GM19023 (cell line): ENCODE results near the gene SCO1.
"Not testable (repeated sequence)": the region's sequence is repeated elsewhere in the genome, so short reads cannot be mapped to it uniquely, and the experiment has no call there.

Experiments
- ATAC-seq: cut with Tn5 transposase; IDR thresholded peaks from one replicate; pipeline ENCODE4 v1.9.1; 2021; ENCODE audit warnings: mild to moderate bottlenecking, moderate library complexity; ENCODE audit not compliant: unreplicated experiment

SCO1 gene

DNA sequence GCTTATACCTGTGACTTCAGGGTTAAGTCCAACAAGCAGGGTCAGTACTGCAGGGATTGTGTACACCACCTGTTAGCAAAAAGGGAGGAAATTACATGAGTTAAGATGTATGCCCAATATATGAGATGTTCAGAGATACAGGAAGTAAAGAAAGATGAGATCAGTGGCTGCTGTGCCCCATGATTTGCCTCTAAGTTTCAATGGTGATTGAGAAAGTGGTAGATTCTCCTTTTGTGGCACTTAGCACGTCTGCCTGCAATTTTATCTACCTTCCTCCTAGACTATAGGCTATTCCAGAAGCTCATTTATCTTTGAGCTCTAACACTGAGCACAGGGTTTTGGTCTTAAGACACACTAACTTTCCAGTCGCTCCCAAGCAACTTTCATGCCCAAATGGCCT is 28.9 kb upstream of the SCO1 start:
- no peak for ATAC-seq

DNA sequence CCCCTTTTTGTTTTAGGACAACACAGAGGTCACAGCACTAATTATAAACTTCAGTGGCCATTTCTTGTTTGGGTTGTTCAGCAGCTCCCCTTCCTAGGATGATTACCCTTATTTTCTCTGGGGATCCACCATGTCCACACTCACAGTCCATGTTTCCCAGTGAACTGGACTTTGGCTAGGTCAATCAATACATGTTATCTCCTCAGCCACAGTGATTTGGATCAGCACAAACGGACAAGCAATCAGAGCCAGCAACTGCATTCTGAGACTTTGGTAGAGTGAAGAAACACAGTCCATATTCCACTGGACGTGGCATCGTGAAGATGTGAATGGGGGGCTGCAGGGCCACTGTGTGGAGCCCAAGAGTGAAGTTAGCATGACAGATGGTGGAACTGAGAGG is 27.9 kb upstream of the SCO1 start:
- no peak for ATAC-seq

DNA sequence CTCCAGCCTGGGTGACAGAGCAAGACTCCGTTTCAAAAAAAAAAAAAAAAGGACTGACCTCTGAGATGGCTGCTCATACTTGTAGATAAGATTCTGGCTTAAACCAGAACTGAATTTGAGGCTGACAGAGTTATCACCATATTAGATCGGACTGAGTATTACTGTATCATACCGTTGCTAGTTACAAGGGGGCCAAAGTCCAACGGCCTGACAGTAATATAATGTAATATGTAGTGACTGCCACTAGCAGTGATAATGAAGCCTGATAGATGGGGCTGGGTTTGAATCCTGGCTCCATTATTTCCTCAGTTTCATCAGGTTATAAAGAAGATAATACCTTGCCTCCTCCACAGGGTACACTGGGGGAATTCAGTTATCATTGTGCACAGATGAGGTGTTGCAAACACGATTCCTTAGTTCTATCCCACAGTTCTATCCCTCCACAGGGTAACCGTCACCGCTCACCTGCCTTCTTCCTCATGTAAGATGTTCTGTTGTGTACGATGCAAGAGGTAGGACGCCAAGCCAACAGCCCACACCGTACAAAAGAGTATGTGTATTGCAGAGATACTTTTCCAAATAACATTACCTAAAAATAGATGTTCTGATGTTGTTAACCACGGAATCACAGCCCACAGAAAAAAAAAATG is 27.3 kb upstream of the SCO1 start:
- no peak for ATAC-seq

DNA sequence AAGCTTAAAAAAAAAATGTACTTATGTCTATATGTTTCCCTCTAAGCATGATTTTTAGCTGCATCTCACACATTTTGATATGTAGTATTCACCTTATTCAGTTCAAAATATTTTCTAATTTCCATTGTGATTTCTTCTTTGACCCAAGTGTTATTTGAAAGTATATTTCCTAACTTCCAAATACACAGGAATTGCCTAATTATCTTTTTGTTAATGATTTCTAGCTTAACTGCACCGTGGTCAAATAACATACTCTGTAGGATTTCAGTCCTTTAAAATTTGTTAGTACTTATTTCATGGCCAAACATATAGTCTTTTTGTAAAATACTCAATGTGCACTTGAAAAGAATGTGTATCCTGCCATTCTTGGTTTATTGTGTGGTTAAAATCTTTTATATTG is 21.2 kb upstream of the SCO1 start:
- no peak for ATAC-seq

DNA sequence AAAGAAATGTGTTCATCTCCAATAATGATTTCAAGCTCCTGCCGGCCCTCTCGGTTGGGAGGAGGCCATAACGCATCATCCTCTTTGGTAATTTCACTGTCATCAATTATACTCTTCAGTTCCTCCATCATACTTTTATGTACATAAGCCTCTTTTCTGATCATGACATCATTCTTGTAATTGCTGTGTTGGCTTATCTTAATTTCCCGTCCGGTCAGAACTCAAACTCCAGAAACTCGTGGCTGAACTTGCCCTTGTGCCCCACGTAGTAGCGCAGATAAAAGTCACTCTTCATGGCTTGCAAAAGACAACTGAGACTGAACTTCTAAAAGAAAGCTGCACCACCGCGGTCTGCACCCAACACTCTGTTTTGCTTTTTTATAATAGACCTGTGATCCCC is 18.9 kb upstream of the SCO1 start:
- no peak for ATAC-seq

DNA sequence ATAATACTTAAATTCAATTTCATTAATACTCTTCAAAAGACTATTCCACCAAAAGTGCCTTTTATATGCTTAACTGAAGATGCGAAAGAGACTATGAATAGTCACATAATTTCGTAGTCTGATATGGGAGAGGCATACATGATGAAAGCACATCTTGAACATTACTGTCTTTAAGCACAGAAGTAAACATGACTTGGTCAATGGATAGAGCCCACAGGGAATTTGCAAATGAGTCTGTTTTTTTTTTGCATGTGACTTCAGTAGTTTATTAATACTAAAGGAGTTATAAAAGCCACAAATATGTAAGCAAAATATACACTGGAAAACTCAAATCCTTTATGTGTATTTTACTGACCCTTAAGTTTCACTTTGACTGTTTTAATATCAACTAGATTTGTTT is 16.0 kb upstream of the SCO1 start:
- ATAC-seq = no peak

DNA sequence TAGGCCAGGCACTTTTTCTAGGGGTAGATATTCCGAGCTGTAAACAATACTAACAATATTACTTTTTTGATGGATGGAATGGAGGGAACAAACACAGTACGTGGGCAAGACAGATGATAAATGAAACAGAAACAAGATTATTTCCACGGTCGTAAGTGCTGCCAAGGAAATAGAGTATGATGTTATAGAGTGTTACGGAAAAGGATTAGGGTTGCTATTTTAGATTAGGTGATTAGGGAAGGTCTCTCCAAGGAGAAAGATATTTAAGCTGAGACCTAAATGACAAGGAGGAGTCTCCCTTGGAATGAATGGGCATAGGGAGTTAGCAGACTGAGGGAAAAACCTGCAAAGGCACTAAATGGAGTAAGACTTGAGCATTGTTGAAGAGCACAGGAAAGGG is 8.4 kb upstream of the SCO1 start:
- ATAC-seq = no peak

DNA sequence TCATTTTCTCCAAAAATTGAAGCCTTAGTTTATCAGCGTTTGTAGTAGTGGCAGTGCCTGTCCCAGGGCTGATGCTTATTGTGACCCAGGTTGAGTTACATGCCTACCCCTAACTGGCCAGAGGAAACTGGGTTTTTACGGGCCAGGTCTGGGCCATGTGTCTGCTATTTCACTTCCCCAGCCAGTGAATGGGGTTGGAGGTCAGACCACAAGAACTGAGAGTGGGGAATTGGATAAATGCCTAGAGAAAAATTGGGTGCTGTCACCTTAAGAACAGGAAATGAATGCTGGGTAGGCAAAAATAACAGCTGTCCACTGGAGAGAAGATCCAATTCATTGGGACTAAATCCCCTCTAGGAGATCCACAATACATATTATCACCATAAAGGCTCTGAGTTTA is 5.2 kb upstream of the SCO1 start:
- ATAC-seq = no peak

DNA sequence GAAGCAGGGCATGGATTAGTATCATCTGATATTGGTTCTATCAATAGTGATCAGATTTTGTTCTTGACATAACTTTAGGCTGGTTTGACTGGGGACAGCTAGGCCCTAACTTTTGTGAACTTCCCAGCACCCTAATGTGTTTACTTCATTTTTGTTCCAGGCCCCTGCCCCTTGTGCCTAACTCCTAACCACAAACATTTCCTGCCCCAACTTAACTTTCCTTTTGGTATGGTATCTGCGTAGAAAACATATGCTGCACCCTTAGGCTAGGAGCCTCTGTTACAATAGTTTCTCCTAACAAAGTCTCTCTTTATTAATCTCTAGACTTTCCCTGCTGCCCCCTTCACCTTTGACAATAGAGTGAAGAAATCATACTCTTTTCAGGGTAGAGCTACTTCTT is 2.5 kb upstream of the SCO1 start:
- no peak for ATAC-seq

DNA sequence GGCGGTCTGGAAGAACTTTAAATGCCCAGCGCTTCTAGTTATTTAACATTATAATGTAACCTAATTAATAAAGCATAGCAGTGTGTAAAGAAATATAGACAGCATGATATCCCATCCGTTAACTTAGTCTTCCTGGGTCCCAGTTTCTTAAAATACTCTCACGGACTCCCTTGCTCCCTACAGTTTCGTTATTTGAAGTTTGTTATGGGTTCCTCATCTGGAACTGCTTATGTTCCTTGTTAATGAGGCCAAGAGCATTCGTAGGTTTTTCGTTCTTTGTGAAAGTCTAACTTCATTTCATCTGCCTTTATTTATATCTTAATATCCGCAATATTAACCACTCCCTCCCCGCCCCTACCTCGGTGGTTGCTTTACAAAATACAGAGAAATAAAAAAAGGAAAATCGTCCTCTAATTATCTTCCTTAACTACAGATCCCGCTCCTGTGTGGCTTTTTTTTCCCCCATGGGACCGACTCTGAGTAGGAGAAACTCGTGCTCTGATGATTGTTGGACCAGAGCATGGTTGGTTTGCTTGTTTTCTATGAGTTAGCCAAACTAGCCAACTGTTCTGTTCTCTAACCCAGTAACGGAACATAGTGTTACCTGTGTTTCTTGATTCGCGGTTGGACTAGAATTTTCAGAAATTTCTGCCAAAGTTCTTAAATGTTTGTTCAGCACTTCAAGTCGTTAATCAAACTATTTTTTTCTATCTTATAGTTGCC is 924 bp upstream of the SCO1 start:
- no peak for ATAC-seq

DNA sequence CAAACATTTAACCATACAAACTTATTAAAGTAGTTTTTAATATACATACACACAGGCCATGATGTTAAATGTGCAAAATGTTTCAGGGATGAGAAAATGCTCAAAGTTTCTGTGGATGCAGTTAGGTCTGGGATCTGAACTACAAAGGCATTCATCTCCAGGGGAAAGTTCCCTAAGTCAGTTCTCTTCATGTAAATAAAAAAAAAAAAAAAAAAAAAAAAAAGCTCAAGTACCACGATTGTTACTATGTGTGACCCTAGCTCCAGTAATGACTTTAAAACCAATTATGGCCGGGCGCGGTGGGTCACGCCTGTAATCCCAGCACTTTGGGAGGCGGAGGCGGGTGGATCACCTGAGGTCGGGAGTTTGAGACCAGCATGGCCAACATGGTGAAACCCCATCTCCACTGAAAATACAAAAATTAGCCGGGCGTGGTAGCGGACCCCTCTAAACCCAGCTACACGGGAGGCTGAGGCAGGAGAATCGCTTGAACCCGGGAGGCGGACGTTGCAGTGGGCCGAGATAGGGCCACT is 1.4 kb downstream of the SCO1 start:
- not testable (repeated sequence) for ATAC-seq

DNA sequence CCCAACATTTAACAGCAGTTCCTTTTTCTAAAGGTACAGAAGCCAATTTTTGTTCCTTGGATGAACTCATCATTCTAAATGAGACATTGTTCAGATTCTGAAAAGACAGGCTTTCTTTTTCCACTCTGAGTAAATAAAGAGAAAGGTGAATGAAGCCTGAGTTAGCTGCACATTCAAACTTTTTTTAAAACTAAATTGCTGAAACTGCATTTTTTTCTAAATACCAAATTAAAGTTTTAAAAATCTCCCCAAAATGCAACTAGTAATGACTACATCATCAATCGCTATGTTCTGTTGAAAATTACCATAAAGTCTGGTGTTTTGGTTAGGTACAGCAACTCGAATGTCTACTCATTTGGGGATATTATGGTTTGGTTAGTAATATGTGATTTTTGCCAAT is 9.8 kb downstream of the SCO1 start:
- no peak for ATAC-seq

DNA sequence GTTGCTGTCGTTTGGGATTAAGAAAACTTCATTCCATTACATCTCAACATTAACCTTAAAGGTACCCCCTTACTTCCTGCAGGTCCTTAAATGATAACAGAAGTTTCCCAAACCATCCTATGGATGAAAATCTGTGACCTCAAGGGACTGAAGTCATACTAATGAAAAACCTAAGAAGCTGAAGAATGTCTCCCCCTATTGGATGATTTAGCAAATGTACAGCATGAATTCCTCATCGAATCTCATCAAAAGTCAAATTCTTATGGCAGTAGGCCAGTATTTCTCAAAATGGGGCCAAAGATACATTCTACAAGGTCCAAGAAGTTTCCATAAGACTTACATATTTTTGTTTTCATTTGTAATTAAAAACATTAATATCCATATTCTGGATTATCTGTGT is 13.5 kb downstream of the SCO1 start:
- ATAC-seq = no peak

DNA sequence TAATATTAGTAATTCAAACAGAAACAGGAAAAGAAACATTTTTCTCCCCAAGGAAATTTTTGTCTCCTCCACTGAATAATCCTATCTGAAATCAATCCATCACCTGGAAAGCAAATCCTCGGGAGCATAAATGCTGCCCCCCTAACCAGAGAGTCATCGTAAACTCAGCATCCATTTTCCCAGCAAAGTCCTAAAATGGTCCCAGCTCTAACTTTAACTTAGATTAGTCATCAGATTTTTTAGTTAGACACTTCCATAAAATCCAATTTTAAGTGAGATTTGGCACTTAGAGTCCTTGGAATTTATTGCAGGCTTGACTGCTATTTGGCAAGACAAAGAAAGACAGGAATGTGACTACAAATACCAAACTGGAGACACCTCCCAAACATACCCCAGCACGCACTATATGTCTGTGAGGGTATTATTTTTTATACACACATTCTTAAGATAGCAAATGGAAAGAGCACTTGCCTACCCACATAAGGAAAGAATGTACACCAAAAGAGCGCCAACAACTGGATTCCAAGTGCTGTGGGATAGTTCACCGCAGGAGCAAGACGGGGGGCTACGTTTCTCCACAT is 15.4 kb downstream of the SCO1 start:
- ATAC-seq = no peak

DNA sequence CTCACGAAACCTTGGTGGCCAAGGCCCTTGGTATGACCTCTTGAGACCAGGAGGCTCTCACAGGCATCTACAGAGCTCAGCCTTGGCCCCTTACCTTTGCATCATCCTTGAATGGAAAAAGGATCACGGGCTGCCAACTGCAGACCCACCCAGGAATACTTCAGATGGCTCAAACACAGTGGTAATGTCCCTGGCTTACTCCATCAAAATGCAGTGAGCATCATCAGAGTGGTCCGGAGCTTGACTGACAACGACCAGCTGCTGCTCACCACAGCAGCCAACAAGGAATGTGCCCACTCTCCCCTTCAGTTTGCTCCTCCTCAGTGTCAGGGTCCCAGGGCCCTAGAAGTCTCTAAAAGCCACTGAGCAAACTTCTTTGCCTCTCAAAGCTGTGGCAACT is 22.6 kb downstream of the SCO1 start:
- no peak for ATAC-seq

DNA sequence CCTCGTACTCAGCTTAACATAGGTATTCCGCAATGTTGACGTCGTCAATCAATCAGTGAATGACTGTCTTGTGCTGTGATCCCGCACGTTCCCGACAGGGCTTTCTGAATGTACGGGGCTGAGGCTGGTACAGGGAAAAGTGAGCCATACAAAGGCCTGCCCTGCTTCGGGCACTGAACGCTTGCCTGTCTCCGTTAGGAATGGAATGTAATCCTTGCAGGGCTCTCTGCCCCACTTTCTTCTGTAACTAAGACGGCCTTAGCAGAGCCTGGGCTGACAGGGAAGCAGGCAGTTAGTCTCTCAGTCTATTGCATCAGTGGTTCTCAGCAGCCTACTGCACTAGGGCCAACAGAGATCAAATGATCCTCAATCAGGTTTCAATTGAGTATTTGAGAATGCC is 24.0 kb downstream of the SCO1 start:
- ATAC-seq = no peak

DNA sequence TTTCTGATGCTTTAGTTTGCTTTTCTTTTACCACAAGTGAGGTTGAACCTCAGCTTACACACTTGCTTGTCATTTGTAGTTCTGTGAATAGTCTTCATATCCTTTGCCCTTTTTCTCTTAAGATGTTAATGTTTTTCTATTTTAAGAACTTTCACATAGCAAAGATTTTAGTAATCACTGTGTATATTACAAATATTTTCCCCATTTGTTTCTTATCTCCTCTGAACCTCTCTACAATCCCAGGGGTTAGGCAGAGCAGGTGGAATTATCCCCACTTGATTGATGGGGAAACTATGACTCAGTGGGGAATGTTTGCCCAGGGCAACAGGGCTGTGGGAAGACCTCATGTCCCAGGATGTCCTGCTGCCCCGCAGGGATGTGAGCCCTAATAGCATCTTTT is 28.6 kb downstream of the SCO1 start:
- no peak for ATAC-seq

DNA sequence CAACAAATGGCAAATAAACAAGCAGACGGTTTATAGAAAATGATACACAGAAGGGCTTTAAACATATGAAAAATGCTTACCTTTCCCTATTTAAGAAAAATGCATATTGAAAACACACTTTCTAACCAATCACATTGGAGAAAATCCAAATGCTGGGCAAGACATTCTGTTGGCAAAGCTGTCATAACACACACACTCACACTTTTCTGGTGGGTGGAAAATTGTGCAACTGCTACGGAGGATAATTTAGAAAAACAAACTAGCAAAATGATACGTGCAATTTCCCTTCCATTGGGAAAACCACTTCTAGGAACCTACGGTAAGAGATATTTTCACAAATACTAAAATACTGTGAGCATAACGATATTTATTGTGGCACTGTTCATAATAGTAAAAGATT is 30.4 kb downstream of the SCO1 start:
- no peak for ATAC-seq

DNA sequence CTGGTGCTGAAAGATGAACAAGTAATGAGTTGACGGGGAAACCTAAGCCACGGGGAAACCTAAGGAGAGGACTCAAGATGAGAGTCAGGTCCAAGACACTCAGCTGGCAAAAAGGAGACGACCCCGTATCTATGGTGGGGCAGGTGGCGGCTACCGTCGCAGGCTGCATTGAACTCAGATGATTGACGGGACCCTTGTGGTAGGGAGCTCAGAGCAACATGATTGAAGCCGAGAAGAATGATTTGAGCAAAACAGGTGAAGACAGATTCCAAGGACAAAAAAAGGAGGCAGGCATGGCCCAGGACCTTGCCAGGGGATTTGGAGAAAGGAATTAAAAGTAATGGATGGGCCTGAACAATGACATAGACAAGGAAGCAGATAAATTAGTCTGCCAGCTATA is 32.8 kb downstream of the SCO1 start:
- ATAC-seq = no peak

DNA sequence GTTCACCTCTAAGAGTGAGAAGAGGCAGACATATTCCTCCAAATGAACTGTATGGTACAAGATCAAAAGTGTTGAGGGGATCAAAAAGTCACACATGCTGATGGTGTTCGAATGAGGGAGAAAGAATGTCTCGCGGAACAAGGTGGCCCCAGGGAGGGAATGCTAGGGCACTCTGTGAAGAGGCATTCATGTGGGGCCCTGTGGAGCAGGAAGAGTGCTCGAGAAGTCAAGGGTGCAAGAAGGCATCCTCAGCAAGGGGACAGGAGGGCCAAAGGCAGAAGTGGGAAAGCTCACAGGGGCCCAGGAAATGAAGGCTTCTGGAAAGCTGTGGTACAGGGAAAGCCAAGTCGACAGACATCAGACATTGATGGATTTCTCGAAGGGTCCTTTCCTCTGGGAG is 34.1 kb downstream of the SCO1 start:
- ATAC-seq = no peak

DNA sequence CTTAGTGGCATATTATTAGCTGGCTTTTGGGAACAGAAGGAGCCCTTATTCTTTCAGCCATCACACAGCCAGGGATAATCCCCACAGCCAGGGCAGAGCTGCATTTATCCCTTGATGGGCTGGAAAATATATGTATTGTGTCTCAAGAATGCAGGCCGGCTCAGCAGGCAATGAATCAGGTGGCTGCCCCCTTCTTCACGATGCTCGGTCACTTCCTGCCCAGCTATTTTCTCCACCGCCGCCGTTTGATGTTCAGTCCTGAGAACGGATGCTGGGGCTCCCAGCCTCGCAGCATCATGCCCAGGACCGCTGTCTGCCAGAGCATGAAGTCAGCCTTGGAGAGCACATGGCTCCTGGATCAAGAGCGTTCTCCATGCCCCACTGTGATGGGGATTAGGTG is 35.9 kb downstream of the SCO1 start:
- ATAC-seq = no peak

DNA sequence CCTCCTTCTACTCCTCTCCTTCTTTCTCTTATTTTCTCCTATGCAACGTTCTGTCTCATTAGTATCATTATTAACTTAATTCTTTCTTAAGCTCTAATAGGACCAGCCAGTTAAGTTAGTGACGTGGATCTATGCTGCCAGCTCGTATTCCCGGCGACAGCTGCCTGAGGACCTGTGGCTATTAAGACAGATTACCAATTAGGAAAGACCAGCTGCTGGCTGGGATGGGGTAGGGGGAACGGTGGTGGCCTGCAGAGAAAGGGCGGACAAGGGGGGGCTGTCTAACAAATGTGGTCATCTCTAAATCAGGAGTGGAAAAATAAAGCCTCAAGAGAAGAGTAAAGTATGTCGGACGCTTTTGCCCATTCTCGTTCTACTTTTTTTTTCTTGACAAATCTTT is 39.5 kb downstream of the SCO1 start:
- no peak for ATAC-seq
